Neural progenitor cell (in vitro differentiated cells): ENCODE data around the gene FFAR2.

Experiments used
- CTCF ChIP-seq: fragments of 200-600 bp; sonication (generic); IDR thresholded peaks from 2 replicates; pipeline ENCODE4 v1.5.1; 2017; ENCODE audit warnings: antibody characterized with exemption, mild to moderate bottlenecking
- EZH2 ChIP-seq: fragments of 200-600 bp; sonication (generic); IDR thresholded peaks from 2 replicates; pipeline ENCODE4 v1.6.1; 2017; ENCODE audit warnings: antibody characterized with exemption, mild to moderate bottlenecking, moderate library complexity
- EZH2phosphoT487 ChIP-seq: fragments of 200-600 bp; sonication (generic); IDR thresholded peaks from 2 replicates; pipeline ENCODE4 v1.6.1; 2017; ENCODE audit warnings: antibody characterized with exemption

DNA sequence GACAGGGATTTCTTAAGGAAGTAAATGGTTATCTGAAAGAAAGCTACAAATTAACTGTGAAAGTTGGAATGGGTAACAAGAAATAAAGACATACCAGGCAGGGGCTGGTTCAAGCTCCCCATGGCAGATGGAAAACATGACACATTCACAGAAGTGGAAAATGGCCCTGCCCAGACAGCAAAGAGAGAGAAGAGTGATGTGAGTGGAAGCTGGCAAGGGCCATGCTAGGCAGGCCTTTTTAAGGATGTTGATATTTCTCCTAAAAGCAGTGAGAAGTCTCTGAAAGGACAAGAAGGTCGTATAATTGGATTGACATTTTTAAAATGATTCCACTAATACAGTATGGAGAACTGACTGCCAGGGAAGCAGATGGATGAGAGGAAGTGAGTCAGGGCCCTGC lies 3.3 kb upstream of the FFAR2 start:
- TF ChIP-seq CTCF: no peak
- TF ChIP-seq EZH2: no peak
- no peak for TF ChIP-seq EZH2phosphoT487
